HepG2 (cell line): ENCODE results near the gene LONP1. TPM values are rescaled to one million over a fixed set of nuclear protein-coding genes. Genes with fewer than 3 reads are reported as not detected.
A peak's percentile ranks its signal among the peaks of the same experiment; 100 is the strongest.

Experiments
- ATAC-seq: fragments of 200-7000 bp; cut with Tn5 transposase; 3 replicates; pipeline ENCODE4 v1.9.1; 2020; ENCODE audit warnings: mild to moderate bottlenecking, moderate library complexity
- BruUV-seq: library from RNA; stranded (reverse); fragments of 400-500 nt; replicated peaks from 2 replicates; lab custom pipeline; 2021; lab: Mats Ljungman, UMichigan
- CTCF ChIA-PET: fragments of 300-600 bp; formaldehyde crosslinking; extraction: SDS; loops from one replicate; lab custom pipeline; 2021; ENCODE audit warnings: low total read pairs, inconsistent platforms, low intra/inter-chr PET ratio; lab: Yijun Ruan, JAX
- POLR2A ChIA-PET: fragments of 350-600 bp; sonication (Branson Sonifier 250); formaldehyde crosslinking; loops from one replicate; lab custom pipeline; 2020; ENCODE audit warnings: antibody characterized with exemption, inconsistent platforms; lab: Yijun Ruan, JAX
- DNase-seq: peaks from one replicate; pipeline ENCODE4 v3.0.0-alpha.2; 2015; ENCODE audit warnings: low spot score
- FAIRE-seq: peaks from 3 replicates; lab custom pipeline; 2011; peaks lifted over from hg19 to GRCh38; lab: Jason Lieb, UNC
- H2AFZ ChIP-seq: one replicate; pipeline ENCODE4 v1.6.1; 2011; ENCODE audit warnings: low read length, inconsistent platforms
- H3K27ac ChIP-seq: fragments of 300-600 bp; 3 replicates; pipeline ENCODE4 v1.8.0; 2011; ENCODE audit warnings: mixed run types, mild to moderate bottlenecking, mixed read lengths, low read length, inconsistent platforms; ENCODE audit not compliant: insufficient read depth; ENCODE audit errors: extremely low read length
- H3K27me3 ChIP-seq, 2 experiments: fragments of 200-600 bp in 1 of 2; 2 replicates in 1 of 2; 3 replicates in 1 of 2; pipeline versions ENCODE4 v1.6.0 to v1.8.0; 2011; ENCODE audit warnings: low read length in 2 of 2, mild to moderate bottlenecking in 2 of 2, moderate library complexity in 2 of 2, inconsistent platforms in 1 of 2; ENCODE audit not compliant: insufficient read depth in 2 of 2, control insufficient read depth in 1 of 2
- H3K36me3 ChIP-seq, 2 experiments: fragments of 200-600 bp in 1 of 2; replicated peaks in 1 of 2; 2 replicates in 1 of 2; 3 replicates in 1 of 2; pipeline versions ENCODE4 v1.5.1 to v1.8.0; 2011; ENCODE audit warnings: low read length in 2 of 2, inconsistent platforms in 1 of 2; ENCODE audit not compliant: insufficient read depth in 2 of 2, control insufficient read depth in 1 of 2
- H3K4me1 ChIP-seq: 2 replicates; pipeline ENCODE4 v1.5.1; 2012; ENCODE audit warnings: low read length, inconsistent platforms; ENCODE audit not compliant: insufficient read depth
- H3K4me2 ChIP-seq: 2 replicates; pipeline ENCODE4 v1.6.0; 2011; ENCODE audit warnings: low read depth, low read length, inconsistent platforms
- H3K4me3 ChIP-seq, 3 experiments: fragments of 200-600 bp in 1 of 3; sonication (generic), shearing (Covaris generic) in 1 of 3; replicated peaks in 1 of 3; 2 replicates each; pipeline ENCODE4 v1.5.1; 2011 to 2016; ENCODE audit warnings: low read length in 3 of 3, inconsistent platforms in 2 of 3, low read depth in 2 of 3, mild to moderate bottlenecking in 2 of 3, control low read depth in 1 of 3, mixed read lengths in 1 of 3; ENCODE audit not compliant: insufficient read depth in 1 of 3
- H3K79me2 ChIP-seq: one replicate; pipeline ENCODE4 v1.6.1; 2011; ENCODE audit warnings: low read length, inconsistent platforms; ENCODE audit not compliant: insufficient read depth
- H3K9ac ChIP-seq: 2 replicates; pipeline ENCODE4 v1.6.0; 2011; ENCODE audit warnings: mild to moderate bottlenecking, low read depth, low read length, inconsistent platforms; ENCODE audit not compliant: insufficient read depth
- H3K9me3 ChIP-seq: 2 replicates; pipeline ENCODE4 v1.5.1; 2012; ENCODE audit warnings: mild to moderate bottlenecking, low read length
- H4K20me1 ChIP-seq: 2 replicates; pipeline ENCODE4 v1.6.0; 2011; ENCODE audit warnings: inconsistent platforms, mild to moderate bottlenecking, low read length, moderate library complexity; ENCODE audit not compliant: insufficient read depth
- ATM ChIP-seq: fragments of 450-650 bp; IDR thresholded peaks from 2 replicates; pipeline ENCODE4 v1.7.1; 2017; ENCODE audit warnings: mild to moderate bottlenecking, borderline replicate concordance
- TBX2 ChIP-seq: sonication (generic); formaldehyde crosslinking; IDR thresholded peaks from 2 replicates; pipeline ENCODE4 v1.5.0; 2020; ENCODE audit warnings: missing genetic modification reagents, mild to moderate bottlenecking, borderline replicate concordance
- ZMYM3 ChIP-seq: sonication (generic); formaldehyde crosslinking; IDR thresholded peaks from 2 replicates; pipeline ENCODE4 v1.5.1; 2020; ENCODE audit warnings: mild to moderate bottlenecking, missing genetic modification reagents
- ZNF768 ChIP-seq: sonication (generic); formaldehyde crosslinking; IDR thresholded peaks from 2 replicates; pipeline ENCODE4 v1.4.0; 2020; ENCODE audit warnings: missing genetic modification reagents
- WGBS: methylation state at CpG from one replicate; pipeline ENCODE4 v1.1.6; 2017; ENCODE audit warnings: low lambda C conversion rate; 5-methylcytosine and 5-hydroxymethylcytosine counted together
- in situ Hi-C: cut with HindIII; loops from 2 replicates; pipeline ENCODE4 v1.10.0; 2017; ENCODE audit warnings: low pct_unique_long_range_greater_than_20kb; ENCODE audit not compliant: extremely low pct_ligation_motif_present
- intact Hi-C: fragments of 100-400 bp; cut with micrococcal nuclease; formaldehyde crosslinking; loops from one replicate; pipeline ENCODE4 v1.10.0; 2022; ENCODE audit not compliant: unreplicated experiment
- polyA plus RNA-seq, 8 experiments: library from polyadenylated mRNA; depleted of rRNA in 3 of 8; stranded (reverse) in 7 of 8; unstranded in 1 of 8; fragments of >200 nt; fragmentation: Illumina TruSeq in 4 of 8; extraction: Trizol in 4 of 8; gene quantifications; 2 replicates each; pipeline versions ENCODE4 v1.2.1 to v1.2.3, GENCODE V29; 2011 to 2016; ENCODE audit warnings: low read depth in 4 of 8, missing spikeins in 1 of 8, mixed read lengths in 1 of 8; ENCODE audit not compliant: insufficient read depth in 1 of 8
- total RNA-seq, 5 experiments: library from RNA; depleted of rRNA; stranded (reverse); fragments of >200 nt; fragmentation: Illumina TruSeq; extraction: Trizol; gene quantifications; 2 replicates each; pipeline ENCODE4 v1.2.3, GENCODE V29; 2016; ENCODE audit warnings: low read depth in 1 of 5

The LONP1 gene
- total and polyA plus RNA-seq, 2 of the 13 experiments (the other 11 are each of a cell fraction or from before 2014, with no cell fraction given), result 59.5 to 76.8 TPM

GRCh38 chr19:5648464-5648863 lies 71.5 kb downstream of the LONP1 start:
- no peak overlapping the region for H3K4me2 ChIP-seq
- no peaks in the 10 kb centered on the region for H3K27me3 ChIP-seq
- FAIRE-seq (no peak), DNase-seq (no peak), ATAC-seq (no peak)
- intact Hi-C loops (no loop called here), in situ Hi-C loops (no loop called here)
- H2AFZ ChIP-seq, result no peak overlapping the region
- TF ChIP-seq TBX2 (CRISPR knock-in tag), result no peak
- H3K4me3 ChIP-seq, result no peak overlapping the region
- no peaks in the 10 kb centered on the region for H3K9me3 ChIP-seq
- 89% methylated on average over 9 of the region's 11 CpGs for WGBS
- no peak overlapping the region for H3K9ac ChIP-seq
- BruUV-seq, result no TSS peak
- H3K79me2 ChIP-seq, result peaks cover 27% of the 10 kb centered on the region
- ChIA-PET POLR2A (interaction anchor here (1.0 kb wide), 1 partner anchor 26 kb away, joined by 3 read pairs; the partner anchor contains the start of genes SAFB and SAFB2), CTCF (no interaction called here)
- no peaks in the 10 kb centered on the region for H3K4me1 ChIP-seq
- H4K20me1 ChIP-seq, result peaks cover 12% of the 10 kb centered on the region
- H3K36me3 ChIP-seq, result peaks cover 48 to 90% of the 10 kb centered on the region in 2 experiments
- H3K27ac ChIP-seq, result no peak overlapping the region

- H3K36me3 ChIP-seq, result peaks cover 47 to 89% of the 10 kb centered on the region in 2 experiments
- POLR2A ChIA-PET, result no interaction called here
- in situ Hi-C loops, result no loop called here
Observed at GRCh38 chr19:5646703-5647102, 73.2 kb downstream of the LONP1 start.

More at GRCh38 chr19:5646703-5647102, 73.2 kb downstream of the LONP1 start:
- WGBS, result 87% methylated on average over 4 of the region's 4 CpGs
- DNase-seq, result no peak
- BruUV-seq, result no TSS peak
- peaks cover 43% of the 10 kb centered on the region for H3K79me2 ChIP-seq
- no peaks in the 10 kb centered on the region for H3K27me3 ChIP-seq
- ATAC-seq, result no peak
- H2AFZ ChIP-seq, result no peak overlapping the region
- no peak overlapping the region for H3K4me3 ChIP-seq
- FAIRE-seq, result no peak
- H4K20me1 ChIP-seq, result peaks cover 29% of the 10 kb centered on the region
- intact Hi-C loops, result no loop called here
- peaks cover 11% of the 10 kb centered on the region for H3K4me1 ChIP-seq
- TF ChIP-seq ZNF768 (CRISPR knock-in tag) (peak; percentile 87), ZMYM3 (CRISPR knock-in tag) (0 out of 2 replicates have a peak, but pooled peaks have one; percentile 35), ATM (no peak)
- TF ChIP-seq, all 625 proteins: peak for 2
- Histone ChIP-seq H3K9me3 (no peaks in the 10 kb centered on the region), H3K9ac (no peak overlapping the region), H3K4me2 (no peak overlapping the region), H3K27ac (no peak overlapping the region)
- CTCF ChIA-PET, result no interaction called here
